Activated T-helper 9 cell treated with anti-CD3 and anti-CD28 coated beads, Interleukin-2, amount 50 U/mL, for 16 hours (primary cell): Measurements from ENCODE around the gene SUPT3H.
"Not testable (repeated sequence)": the region's sequence is repeated elsewhere in the genome, so short reads cannot be mapped to it uniquely, and the experiment has no call there.

Experiments used
- DNase-seq: peaks from one replicate; pipeline ENCODE4 v3.0.0-alpha.2; 2020; ENCODE audit warnings: low read depth

SUPT3H gene

DNA sequence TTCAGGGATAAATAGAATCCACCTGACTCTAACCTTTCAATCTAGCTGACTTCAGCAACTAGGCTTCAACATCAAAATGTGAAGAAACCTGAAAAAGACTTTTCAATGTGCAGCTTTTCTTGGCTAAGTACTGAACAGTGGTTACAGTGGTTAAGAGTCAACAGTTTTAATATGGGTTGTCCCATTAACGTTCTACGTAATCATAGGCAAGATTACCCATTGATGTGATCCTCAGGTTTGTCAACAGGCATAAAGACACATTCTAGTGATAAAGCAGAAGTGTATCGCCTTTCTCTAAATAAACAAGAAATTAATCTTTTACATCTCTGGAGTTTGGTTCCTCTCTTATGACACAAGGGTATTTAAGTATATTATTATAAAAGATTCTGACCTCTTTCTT lies 203.7 kb downstream of the SUPT3H start:
- DNase-seq, result no peak

DNA sequence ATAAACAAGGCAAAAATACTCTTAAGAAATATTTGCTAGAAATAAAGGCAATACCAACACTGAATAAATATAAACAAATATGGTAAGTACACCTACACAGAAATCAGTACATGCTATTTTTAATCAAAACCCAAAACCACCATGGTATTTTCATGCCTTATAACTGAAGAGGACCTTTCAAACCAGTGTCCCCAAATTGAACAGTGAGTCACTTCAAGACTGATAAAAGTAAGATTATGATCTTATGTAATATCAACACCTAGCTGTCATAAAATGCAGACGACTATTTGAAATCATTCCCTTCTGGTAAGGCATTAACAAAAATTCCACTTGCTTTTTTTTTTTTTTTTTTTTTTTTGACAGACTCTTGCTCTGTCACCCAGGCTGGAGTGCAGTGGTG lies 206.4 kb downstream of the SUPT3H start:
- DNase-seq, result no peak

DNA sequence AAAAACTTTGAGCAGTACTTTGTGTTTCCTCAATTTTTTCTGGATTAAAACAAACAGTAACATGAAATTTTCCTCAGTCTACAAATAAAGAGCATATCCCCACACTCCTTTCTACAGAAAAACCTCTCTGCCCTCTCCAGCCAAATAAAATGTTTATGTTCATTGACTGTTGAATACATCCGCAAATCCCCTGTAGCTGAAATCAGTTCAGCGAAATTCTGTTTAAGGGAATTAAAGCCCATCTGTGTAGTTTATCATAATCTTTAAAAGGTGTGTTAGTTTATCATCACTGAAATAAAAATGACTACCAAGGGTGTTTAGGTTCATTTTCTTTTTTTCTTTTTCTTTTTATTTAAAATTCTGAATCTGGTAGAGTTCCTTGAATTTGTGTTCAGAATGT lies 207.4 kb downstream of the SUPT3H start:
- DNase-seq, result no peak

DNA sequence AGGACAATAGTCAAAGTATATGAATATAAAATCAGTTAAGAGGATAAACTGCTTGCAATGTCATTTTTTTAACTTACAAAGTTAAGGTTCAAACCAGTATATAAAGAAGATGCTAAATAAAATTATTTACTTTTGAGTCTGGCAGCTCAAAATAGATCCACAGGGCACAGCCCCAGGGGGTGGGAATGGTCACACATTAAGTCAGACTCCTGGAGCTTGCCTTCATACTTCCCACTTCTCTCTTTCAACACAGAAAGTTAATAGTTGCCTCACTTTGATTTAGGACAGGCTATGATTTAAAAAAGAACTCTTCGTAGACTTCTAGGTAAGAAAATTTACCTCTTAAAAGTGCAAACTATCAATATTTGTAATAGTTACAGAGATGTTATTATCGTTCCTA lies 207.9 kb downstream of the SUPT3H start:
- DNase-seq, result no peak

DNA sequence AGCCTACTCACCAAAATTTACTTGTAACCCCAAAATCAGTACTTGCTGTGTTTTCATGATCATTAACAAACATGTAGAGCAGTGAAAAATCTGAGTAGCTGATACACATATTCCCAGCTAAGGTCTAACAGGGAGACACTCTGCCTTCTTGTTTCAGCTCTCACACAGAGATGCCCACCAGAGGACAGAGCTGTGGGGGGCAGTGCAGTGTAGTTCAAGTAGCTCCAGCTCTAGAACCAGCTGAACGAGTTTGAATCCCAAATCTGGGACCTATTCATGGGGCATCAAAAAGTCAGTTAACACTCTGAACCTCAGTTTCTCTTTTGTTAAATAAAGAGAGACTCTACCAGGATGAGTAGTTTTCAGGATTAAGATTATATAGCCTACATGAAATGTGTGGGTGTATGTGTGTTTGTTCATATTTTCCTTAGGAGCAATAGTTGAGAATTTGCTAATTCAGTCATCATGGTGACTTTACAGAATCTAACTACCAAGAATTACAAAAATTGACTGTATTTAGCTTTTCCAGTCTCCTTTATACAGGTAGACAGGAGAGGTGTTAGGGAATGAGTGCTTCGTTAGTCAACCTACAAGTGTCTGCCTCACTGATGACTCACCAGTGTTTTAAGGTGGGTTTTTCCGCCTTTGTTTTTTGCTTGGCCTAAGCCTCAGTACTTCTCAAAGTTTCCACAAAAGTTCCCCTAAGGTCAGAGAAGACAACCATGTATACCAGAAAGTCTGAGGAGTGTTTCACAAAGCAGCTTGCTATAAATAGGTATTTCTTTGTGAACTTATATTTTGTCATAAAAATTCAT lies 213.6 kb downstream of the SUPT3H start:
- DNase-seq, result peak; percentile 9

DNA sequence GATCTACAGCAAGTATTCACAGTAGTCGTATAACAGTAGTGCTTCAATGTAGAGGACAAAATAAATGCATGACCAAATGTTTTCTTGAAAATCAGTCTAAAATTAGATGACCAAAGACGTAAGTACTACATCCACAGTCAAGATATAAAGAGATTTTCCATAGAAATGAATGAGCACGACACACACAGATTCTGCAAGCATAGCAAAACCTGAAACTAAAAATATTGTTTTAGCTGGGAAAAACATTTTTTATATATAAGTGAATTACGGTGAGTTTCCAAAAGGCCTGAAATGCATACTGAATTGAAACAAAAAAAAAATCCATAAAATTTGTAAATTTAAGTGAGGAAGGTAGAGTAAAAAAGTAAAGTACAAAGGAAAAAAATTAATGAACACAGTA lies 217.4 kb downstream of the SUPT3H start:
- no peak for DNase-seq

DNA sequence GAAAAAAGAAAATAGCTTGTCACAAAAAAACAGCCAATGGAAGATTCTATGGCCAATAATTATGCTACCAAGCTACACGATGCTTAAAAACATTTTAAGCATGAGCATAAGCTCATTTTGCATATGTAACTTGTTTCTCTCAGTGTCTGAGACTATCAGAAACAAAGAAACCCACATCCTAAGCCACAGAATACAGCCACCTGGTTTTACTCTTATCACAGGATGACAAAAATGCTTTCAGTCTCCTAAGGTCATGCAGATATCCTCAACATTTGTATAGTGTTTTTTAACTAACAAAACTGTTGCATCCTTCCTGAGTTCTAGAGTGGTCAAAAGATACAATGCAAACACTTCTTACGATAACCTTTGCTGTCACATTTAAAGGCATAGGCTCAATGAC lies 221.7 kb downstream of the SUPT3H start:
- DNase-seq, result no peak

DNA sequence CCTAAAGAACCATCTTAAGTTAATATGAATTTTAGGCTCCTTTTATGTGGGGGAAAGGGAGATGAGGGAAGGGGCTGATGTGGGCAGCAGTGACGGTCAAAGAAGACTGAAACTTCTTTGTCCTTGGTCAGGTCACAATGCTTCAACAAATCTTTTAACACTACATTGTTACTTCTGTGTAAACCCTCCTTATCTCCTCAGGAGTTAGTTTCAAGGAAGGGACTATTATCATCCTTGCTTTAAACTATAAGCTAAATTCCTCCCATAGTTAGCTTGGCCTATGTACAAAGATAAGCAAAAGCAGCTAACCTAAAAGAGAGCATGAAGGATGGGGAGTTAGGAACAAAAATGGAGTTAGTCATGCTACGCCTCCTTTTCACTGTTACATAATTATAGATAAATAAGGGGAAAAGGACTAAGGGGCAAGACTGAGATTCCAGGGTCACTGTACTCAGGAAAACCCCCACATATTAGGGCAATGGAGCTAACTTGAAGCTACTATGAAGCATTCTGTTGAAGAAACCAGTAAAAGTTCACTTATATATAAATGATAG lies 222.3 kb downstream of the SUPT3H start:
- no peak for DNase-seq

DNA sequence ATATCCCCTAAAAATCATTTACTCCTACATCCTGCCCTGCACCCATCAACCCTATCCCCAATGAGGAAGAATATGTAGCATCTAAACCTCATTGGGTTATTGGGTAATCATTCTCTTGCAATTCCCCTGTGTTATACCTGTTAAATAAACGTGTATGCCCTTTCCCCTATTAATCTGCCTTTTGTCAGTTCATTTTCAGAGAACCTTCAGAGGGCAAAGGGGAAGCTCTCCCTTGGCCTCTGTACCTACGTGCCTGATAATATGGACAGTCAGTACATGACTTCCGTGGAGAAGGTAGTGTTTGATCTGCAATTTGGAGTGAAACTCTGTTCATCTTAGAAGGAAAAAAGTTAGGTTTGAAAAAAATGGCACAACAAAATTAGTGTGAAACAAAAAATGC lies 223.1 kb downstream of the SUPT3H start:
- no peak for DNase-seq

DNA sequence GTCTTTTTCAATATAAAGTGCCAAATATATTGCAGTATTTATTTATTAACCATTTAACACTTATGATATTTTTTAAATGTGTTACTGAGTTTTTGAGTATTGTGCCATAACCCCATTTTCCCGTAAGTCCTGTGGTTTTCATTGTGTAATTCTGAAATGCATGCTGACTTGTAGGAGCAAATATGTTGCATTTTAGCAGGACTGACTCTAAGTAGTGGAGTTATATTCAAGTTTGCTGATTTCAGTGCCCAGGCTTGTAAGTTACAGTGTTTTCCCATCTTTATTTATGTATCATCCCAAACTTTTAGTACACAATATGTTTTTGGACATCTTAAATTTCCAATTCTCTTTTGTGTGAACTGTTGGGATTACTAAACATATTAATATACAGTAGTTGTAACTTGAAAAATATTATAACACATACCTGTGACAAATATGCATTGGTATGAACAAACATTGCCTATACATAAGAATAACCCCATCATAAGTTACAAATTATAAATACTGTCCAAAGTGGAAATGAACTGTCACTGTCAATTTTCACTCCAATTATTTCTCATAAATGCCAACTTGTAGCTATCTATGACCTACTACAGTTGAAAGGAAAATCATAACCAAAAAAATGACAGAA lies 228.9 kb downstream of the SUPT3H start:
- no peak for DNase-seq

DNA sequence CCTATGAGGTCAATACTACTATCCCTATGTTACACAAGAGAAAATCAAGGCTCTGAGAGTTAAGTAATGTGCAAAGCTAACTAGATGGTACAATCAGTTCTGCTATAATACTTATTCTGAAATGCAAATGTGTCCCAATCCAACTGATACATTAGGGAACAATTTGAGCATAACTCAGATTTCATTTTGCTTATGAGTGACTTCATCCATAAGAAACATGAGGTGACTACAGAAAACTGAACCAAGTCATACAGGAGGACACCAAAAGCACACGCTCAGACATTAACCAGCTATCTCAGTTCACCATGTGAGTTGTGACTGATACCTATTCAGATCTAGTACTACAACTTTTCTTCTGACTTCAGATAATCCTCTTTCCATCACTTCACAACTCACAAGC lies 229.5 kb downstream of the SUPT3H start:
- DNase-seq, result no peak

DNA sequence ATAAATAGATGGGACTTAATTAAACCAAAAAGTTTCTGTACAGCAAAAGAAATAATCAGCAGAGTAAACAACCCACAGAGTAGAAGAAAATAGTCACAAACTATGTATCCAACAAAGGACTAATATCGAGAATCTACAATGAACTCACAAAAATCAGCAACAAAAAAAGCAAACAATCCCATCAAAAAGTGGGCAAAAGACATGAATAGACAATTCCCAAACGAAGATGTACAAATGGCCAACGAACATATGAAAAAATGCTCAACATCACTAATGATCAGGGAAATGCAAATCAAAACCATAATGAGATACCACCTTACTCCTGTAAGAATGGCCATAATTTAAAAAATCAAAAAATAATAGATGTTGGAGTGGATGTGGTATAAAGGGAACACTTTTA lies 232.1 kb downstream of the SUPT3H start:
- not testable (repeated sequence) for DNase-seq

DNA sequence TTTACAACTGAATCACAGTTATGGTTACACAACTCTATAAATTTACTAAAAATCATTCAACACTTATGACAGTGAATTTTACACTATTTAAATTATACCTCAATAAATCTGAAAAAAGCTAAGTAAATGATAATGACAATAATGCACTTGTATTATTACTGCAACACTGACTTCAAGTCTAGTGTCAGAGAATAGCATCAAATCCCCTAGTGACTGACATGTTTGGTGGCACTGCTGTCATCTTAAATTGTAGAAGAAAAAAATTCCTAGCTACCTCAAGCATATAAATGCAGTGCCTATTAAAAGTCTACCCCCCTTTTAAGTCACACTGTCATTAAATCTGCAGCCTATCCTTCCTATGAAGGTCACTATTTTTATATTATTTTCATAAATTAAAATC lies 239.0 kb downstream of the SUPT3H start:
- DNase-seq, result no peak

DNA sequence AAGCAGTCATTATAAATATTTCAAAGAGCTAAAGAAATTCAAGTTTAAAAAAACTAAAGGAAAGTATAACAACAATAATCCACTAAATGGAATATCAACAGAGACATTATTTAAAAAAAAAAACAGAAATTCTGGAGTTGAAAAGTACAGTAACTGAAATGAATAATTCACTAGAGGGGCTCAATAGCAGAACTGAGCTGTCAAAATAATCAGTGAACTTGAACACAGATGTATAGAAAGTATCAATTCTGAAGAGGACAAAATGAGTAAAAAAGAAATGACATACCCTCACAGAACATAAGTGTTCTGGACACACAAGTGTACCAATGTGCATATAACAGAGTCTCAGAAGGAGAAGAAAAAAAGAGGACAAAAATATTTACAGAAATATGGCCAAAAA lies 241.2 kb downstream of the SUPT3H start:
- DNase-seq, result no peak

DNA sequence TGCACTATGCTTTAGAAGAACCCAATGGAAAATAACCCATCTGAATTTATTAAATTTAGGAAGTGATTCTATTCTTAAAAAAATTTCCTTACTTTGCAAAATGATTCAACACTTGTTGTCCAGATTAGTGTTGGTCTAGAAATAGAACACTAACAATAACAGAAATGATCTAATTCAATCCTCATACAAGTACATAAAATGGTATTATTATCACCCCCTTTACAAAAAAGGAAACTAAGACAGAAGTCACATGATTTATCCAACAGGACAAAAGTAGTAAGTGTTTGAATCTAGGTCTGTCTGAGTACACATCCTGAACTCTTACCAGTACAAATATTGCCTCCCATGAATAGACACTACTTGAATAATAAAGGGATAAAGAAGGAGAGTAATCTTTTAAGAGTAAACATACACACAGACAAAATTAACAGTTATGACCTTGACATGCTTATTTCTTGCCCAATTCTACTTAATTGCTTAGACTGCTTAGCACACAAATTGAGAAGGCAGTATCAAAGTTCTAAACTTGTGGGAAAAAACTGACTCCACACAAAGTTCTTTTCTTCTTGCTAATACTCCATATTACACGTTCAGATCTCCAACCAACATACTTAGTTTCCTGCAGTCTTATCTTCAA lies 245.0 kb downstream of the SUPT3H start:
- no peak for DNase-seq

DNA sequence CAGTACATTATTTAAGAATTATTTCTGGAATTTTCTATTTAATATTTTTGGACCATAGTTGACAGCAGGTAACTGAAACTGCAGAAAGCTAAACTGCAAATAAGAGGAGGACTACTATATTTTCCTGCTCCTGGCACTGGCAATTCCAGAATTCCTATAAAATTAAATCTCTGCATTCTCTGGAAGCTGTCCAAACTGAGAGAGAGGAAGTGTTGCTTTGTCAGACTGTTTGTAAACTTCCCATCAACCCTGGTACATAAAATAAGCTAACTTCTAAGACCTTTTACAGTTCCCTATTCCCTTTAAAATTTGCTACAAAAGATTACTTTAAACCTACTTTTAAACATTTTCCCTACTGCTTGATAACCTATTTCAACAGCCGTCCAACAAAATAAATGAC lies 245.7 kb downstream of the SUPT3H start:
- no peak for DNase-seq

DNA sequence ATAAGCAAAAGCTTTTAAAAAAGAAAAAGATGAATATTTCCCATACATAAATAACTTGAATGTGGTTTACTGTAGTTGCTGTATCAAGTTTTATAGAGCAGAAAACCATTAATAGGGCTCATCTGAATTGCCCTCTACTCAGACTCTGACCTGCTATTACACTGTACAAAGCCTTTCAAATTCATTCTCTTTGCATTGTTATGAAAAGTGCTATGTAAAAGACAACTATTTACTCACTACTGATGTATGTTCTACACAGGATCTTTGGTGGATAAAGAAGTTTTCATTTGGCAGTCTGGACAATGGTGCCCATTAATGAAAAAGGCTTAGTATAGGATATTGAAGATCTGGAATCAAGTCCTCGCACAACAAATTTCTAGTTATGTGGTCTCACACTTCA lies 248.7 kb downstream of the SUPT3H start:
- no peak for DNase-seq

DNA sequence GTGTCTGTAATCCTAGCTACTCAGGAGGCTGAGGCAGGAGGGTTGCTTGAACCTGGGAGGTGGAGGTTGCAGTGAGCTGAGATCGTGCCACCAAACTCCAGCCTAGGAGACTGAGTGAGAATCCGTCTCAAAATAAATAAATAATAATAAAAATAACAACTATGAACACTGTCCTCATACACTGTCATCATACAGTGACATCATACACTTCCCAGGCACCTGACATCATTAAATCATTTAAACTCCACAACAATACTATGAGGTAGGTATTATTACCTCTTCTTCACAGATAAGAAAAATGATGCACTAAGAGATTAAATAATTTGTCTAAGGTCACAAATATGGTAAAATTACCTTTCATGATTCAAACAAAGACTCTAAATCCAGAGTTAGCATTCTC lies 250.5 kb downstream of the SUPT3H start:
- no peak for DNase-seq

DNA sequence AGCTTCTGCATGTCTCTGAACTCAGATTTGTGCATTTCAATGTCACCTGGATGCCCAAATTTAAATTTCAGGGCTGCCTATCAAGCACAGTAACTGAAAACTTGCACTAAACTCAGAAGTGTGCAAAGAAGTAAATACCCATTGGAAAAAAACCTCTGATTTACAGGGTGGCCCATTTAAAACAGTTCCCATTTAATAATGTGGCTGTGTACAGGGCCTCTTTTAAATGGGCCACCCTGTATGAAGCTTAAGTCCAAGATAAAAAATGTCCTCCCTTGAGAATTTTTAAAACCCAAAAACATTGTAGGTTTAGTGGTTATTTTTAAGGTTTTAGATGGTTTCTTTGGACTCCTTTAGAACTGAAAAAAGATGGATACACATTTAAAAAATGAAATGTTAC lies 251.7 kb downstream of the SUPT3H start:
- no peak for DNase-seq

DNA sequence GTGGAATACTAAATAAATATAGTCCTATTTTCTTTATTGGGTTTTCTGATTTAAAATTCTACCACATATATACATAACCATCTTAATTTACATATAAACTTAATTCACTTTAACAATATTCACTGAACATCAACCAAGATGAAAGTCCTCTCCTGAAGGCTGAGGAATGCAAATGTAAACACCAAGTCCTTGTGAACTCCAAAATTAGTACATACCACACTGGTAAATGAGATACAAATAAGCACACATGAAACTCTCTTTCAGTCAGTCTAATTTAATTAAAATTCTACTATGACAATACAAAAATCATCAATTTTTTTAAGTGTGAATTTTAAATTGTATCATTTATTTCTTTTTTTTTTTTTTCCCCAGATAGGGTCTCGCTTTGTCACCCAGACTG lies 254.7 kb downstream of the SUPT3H start:
- DNase-seq, result no peak

DNA sequence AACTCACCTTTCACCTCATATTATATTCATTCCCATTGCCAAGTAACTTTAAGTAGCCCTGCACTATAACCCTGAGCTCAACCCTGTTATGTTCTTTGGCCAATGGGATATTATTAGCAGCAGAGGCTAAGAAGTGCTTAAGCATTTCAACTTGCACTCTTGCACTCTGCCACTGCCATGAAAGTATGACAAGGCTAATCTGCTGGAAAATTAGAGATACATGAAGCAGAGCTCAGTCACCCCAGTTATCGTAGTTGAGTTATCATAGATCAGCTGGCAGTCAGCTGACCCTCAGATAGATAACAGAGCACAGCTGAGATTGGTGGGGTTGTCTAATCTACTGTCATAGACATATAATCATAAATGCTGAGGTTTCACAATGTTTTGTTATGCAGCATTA lies 259.0 kb downstream of the SUPT3H start:
- no peak for DNase-seq

DNA sequence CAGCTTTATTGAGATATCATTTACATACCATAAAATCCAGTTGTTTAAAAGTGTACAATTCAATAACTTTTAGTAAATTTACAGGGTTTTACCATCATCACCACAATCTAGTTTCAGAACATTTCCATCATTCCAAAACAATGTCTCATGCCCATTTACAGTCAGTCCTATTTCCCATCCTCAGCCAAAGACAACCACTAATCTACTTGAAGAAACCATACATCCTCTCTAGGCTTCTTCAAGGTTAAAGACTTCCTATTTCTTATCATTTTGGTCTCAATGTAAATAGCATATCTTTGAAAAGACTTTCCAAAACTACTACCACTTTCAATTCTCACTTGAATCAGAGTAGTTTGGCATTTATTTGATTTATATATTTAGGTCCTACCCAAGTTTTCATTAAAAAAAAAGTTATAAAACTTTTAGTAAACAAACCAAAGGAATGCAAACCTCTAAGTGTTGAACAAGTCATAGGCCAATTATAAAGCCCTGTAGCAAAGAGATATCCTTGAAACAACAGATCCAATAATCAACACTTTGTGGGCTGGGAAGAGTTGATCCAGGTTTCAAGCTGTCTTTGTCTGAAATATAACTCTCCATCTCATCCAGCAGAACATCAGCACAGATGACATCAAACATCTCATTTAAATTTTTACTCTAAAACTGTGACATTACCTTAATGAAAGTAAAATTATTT lies 260.9 kb downstream of the SUPT3H start:
- DNase-seq, result no peak

DNA sequence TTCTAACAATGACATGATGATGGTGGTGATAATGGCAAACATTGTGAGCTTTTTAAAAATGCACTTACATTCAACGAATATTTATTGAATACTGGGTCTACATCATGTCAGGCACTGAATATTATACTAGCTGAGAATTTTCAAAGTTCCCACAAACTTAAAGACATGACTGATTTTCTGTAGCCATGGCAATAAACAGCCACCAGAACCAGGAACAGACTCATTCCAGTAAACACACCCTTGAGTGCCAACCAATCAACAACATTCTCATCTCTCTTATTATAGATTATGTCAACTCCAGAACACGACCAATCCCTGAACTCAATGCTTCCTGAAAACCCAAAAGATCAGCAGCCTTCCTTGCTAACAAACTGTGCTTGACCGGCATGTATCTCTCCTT lies 262.0 kb downstream of the SUPT3H start:
- DNase-seq, result no peak
